ENCODE measurements around the gene TPGS1.

The TPGS1 gene

DNA sequence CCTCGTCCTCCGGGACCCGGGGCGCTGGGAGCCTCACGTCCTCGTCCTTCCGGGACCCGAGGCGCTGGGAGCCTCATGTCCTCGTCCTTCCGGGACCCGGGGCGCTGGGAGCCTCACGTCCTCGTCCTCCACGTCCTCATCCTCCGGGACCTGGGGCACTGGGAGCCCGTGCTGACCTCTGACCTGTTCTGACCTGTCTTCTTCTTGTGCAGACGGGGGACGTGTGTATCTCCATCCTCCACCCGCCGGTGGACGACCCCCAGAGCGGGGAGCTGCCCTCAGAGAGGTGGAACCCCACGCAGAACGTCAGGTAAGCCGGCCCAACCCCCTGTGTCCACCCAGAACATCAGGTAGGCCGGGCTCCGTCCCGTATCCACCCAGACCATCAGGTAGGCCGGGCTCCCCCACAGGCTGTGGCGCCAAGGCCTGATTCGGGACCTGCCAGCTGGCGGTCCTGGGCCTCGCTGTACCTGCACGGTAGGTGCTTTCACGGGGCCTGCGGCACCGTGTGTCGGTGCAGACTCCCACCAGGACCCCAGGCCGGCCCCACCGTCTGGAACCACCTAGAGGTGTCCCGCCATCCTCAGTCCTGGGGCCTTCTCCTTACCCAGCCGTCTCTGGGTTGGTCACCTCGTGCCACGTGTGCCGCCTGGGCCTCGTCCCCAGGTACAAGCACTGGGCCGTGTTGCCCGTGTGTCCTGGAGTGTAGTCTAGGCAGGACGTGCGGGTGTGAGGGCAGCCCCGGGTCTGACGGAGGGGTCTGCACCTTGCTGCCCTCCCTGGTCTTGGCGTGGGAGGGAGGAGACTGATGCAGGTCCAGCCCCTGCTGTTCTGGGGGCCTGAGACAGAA is 29.0 kb downstream of the TPGS1 start:
- no peak overlapping the region for H3K27ac ChIP-seq (ENCODE audit: low read length)
- no peak overlapping the region for H3K4me3 ChIP-seq (ENCODE audit: low read length in 2 of 2)
- H3K4me1 ChIP-seq (ENCODE audit: control insufficient read depth, insufficient read depth, low read length), result peaks cover 31% of the 10 kb centered on the region
- no peaks in the 10 kb centered on the region for H3K9me3 ChIP-seq (ENCODE audit: control insufficient read depth in 2 of 2, low read length in 2 of 2)
- H3K27me3 ChIP-seq (ENCODE audit: control insufficient read depth in 1 of 2, insufficient read depth in 2 of 2, low read length in 2 of 2), result no peaks in the 10 kb centered on the region
- H3K9ac ChIP-seq (ENCODE audit: low read length in 2 of 2), result no peak overlapping the region
- peaks cover 23 to 36% of the 10 kb centered on the region in 2 donors for H3K36me3 ChIP-seq (ENCODE audit: control insufficient read depth in 2 of 2, insufficient read depth in 2 of 2, low read length in 2 of 2)

DNA sequence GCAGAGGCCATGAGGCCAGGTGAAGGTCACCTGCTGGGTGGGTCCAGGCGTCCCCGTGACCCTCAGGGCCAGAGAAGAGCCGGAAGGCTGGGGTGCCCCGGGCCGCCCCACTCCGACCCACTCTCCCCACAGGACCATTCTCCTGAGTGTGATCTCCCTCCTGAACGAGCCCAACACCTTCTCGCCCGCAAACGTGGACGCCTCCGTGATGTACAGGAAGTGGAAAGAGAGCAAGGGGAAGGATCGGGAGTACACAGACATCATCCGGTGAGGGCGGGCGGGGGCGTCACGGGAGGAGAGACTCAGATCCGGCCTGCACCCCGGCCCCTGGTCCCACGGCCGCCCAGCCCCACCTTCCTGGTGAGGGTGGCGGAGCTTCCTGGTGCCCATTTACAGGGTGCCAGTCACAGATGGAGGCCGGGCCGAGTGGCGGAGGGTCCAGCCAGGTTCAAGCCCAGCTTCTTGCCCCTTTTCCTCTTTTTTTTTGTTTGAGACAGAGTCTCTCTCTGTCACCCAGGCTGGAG is 29.6 kb downstream of the TPGS1 start:
- peaks cover 31% of the 10 kb centered on the region for H3K4me1 ChIP-seq (ENCODE audit: control insufficient read depth, insufficient read depth, low read length)
- no peak overlapping the region for H3K9ac ChIP-seq (ENCODE audit: low read length in 2 of 2)
- peaks cover 29 to 36% of the 10 kb centered on the region in 2 donors for H3K36me3 ChIP-seq (ENCODE audit: control insufficient read depth in 2 of 2, insufficient read depth in 2 of 2, low read length in 2 of 2)

DNA sequence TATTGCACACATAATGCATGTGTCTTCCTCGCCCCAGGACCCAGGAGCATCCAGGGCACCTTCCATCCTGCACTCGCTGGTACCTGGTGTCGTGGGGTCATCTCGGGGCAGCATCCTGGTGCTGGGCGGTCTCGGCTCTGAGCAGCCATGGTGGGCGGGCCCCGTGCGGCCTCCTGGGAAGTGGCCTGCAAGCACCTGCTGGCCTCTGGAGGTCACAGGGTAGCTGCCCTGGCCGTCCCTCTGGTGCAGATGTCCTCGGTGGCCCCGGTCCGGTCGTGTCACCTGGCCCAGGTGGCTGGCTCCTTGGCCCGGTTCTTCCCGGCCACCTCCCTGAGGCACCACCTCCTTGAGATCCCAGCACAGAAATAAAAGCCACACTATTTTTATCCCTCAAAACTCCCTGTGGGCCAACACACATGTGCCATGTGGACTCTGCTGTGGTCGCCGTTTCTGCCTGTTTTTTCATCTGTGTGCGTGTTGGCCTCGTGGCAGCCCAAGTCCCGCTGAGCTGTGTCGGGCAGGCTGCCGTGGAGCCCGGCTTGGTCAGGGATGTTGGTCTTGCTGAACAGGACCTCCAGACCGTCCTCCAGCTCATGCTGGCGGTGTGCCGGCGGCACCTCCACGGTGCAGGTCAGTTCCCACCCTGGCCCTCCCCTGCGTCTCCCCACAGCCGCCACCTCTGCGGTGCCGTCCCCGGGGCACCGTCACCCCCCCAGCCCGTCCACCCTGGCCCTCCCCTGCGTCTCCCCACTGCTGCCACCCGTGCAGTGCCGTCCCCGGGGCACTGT is 31.5 kb downstream of the TPGS1 start:
- Histone ChIP-seq H3K36me3 (ENCODE audit: control insufficient read depth in 2 of 2, insufficient read depth in 2 of 2, low read length in 2 of 2) (peaks cover 29 to 36% of the 10 kb centered on the region in 2 donors), H3K27ac (ENCODE audit: low read length) (no peak overlapping the region), H3K27me3 (ENCODE audit: control insufficient read depth in 1 of 2, insufficient read depth in 2 of 2, low read length in 2 of 2) (no peaks in the 10 kb centered on the region), H3K9me3 (ENCODE audit: control insufficient read depth in 2 of 2, low read length in 2 of 2) (no peaks in the 10 kb centered on the region), H3K9ac (ENCODE audit: low read length in 2 of 2) (no peak overlapping the region), H3K4me1 (ENCODE audit: control insufficient read depth, insufficient read depth, low read length) (peaks cover 21% of the 10 kb centered on the region), H3K4me3 (ENCODE audit: low read length in 2 of 2) (no peak overlapping the region)

More for the DNA sequence above, 29.6 kb downstream of the TPGS1 start:
- Histone ChIP-seq H3K27ac (ENCODE audit: low read length) (no peak overlapping the region), H3K9me3 (ENCODE audit: control insufficient read depth in 2 of 2, low read length in 2 of 2) (no peaks in the 10 kb centered on the region), H3K4me3 (ENCODE audit: low read length in 2 of 2) (no peak overlapping the region), H3K27me3 (ENCODE audit: control insufficient read depth in 1 of 2, insufficient read depth in 2 of 2, low read length in 2 of 2) (no peaks in the 10 kb centered on the region)

GRCh38 chr19:539429-540030 is 32.2 kb downstream of the TPGS1 start:
- no peaks in the 10 kb centered on the region for H3K27me3 ChIP-seq (ENCODE audit: control insufficient read depth in 1 of 2, insufficient read depth in 2 of 2, low read length in 2 of 2)
- peaks cover 14% of the 10 kb centered on the region for H3K4me1 ChIP-seq (ENCODE audit: control insufficient read depth, insufficient read depth, low read length)
- H3K36me3 ChIP-seq (ENCODE audit: control insufficient read depth in 2 of 2, insufficient read depth in 2 of 2, low read length in 2 of 2), result peaks cover 29 to 36% of the 10 kb centered on the region in 2 donors
- H3K4me3 ChIP-seq (ENCODE audit: low read length in 2 of 2), result no peak overlapping the region
- no peaks in the 10 kb centered on the region for H3K9me3 ChIP-seq (ENCODE audit: control insufficient read depth in 2 of 2, low read length in 2 of 2)
- no peak overlapping the region for H3K27ac ChIP-seq (ENCODE audit: low read length)
- H3K9ac ChIP-seq (ENCODE audit: low read length in 2 of 2), result no peak overlapping the region

- Histone ChIP-seq H3K27ac (ENCODE audit: low read length) (no peak overlapping the region), H3K9me3 (ENCODE audit: control insufficient read depth in 2 of 2, low read length in 2 of 2) (no peaks in the 10 kb centered on the region), H3K4me3 (ENCODE audit: low read length in 2 of 2) (no peak overlapping the region), H3K27me3 (ENCODE audit: control insufficient read depth in 1 of 2, insufficient read depth in 2 of 2, low read length in 2 of 2) (no peaks in the 10 kb centered on the region), H3K4me1 (ENCODE audit: control insufficient read depth, insufficient read depth, low read length) (peaks cover 2% of the 10 kb centered on the region), H3K9ac (ENCODE audit: low read length in 2 of 2) (no peak overlapping the region), H3K36me3 (ENCODE audit: control insufficient read depth in 2 of 2, insufficient read depth in 2 of 2, low read length in 2 of 2) (peaks cover 28 to 29% of the 10 kb centered on the region in 2 donors)
Observed at GRCh38 chr19:540867-541637, 33.8 kb downstream of the TPGS1 start.

DNA sequence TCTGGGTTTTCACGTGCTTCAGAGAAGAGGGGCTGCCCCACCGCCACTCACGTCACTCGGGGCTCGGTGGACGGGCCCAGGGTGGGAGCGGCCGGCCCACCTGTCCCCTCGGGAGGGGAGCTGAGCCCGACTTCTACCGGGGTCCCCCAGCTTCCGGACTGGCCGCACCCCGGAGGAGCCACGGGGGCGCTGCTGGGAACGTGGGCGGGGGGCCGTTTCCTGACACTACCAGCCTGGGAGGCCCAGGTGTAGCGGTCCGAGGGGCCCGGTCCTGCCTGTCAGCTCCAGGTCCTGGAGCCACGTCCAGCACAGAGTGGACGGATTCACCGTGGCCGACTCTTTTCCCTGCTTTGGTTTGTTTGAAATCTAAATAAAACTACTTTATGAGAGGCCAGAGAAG is 34.4 kb downstream of the TPGS1 start:
- no peak overlapping the region for H3K4me3 ChIP-seq (ENCODE audit: low read length in 2 of 2)
- H3K27me3 ChIP-seq (ENCODE audit: control insufficient read depth in 1 of 2, insufficient read depth in 2 of 2, low read length in 2 of 2), result no peaks in the 10 kb centered on the region
- no peak overlapping the region for H3K9ac ChIP-seq (ENCODE audit: low read length in 2 of 2)
- H3K36me3 ChIP-seq (ENCODE audit: control insufficient read depth in 2 of 2, insufficient read depth in 2 of 2, low read length in 2 of 2), result peaks cover 22 to 23% of the 10 kb centered on the region in 2 donors
- H3K9me3 ChIP-seq (ENCODE audit: control insufficient read depth in 2 of 2, low read length in 2 of 2), result no peaks in the 10 kb centered on the region
- H3K27ac ChIP-seq (ENCODE audit: low read length), result no peak overlapping the region
- H3K4me1 ChIP-seq (ENCODE audit: control insufficient read depth, insufficient read depth, low read length), result peaks cover 2% of the 10 kb centered on the region

- no peaks in the 10 kb centered on the region for H3K27me3 ChIP-seq (ENCODE audit: control insufficient read depth in 1 of 2, insufficient read depth in 2 of 2, low read length in 2 of 2)
- peaks cover 18 to 19% of the 10 kb centered on the region in 2 donors for H3K36me3 ChIP-seq (ENCODE audit: control insufficient read depth in 2 of 2, insufficient read depth in 2 of 2, low read length in 2 of 2)
- H3K9ac ChIP-seq (ENCODE audit: low read length in 2 of 2), result no peak overlapping the region
- H3K9me3 ChIP-seq (ENCODE audit: control insufficient read depth in 2 of 2, low read length in 2 of 2), result no peaks in the 10 kb centered on the region
- no peak overlapping the region for H3K27ac ChIP-seq (ENCODE audit: low read length)
- H3K4me1 ChIP-seq (ENCODE audit: control insufficient read depth, insufficient read depth, low read length), result peaks cover 2% of the 10 kb centered on the region
- H3K4me3 ChIP-seq (ENCODE audit: low read length in 2 of 2), result no peak overlapping the region
Observed at GRCh38 chr19:542173-542866, 35.0 kb downstream of the TPGS1 start.

DNA sequence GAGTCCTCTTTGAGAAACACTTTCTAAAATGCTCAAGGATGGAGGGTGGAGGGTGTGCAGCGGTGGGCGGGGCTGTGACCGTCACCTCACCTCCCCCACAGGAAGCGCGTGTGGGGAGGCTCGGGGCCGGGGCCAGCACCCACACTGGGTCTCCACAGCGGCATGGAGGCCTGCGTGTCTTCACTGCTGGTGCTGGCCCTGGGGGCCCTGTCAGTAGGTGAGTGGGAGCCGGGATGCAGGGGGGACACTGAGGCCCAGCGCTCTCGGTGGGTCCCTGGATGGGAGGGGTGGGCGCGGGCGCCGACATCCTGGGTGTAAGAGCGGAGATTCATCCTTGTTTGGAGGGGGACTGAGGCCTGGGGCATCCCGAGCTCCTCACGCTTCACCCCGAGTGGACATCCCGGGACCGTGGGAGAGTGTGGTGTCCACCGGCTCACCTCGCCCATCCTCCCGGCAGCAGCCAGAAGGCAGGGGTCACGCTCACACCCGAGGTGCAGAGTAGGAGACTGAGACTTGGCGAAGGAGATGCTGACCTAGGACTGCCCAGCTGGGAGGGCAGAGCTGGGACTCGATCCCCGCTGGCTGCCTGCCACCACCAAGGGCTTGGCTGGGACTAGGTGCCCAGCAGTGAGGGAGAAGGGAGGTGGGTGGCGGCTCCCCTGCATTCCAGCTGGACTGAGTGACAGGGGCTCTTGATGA is 36.8 kb downstream of the TPGS1 start, which contains the start of gene GZMM:
Gene GZMM, plus strand, starts transcription at position 144 of the 699 bp plus-strand sequence. Its CDS starts 19 bp downstream, at position 163.
- no peak within 1 kb of the TSS for H3K27ac ChIP-seq (ENCODE audit: low read length)
- peaks cover 6 to 10% of the 10 kb centered on the region in 2 donors for H3K36me3 ChIP-seq (ENCODE audit: control insufficient read depth in 2 of 2, insufficient read depth in 2 of 2, low read length in 2 of 2)
- no peaks in the 10 kb centered on the region for H3K27me3 ChIP-seq (ENCODE audit: control insufficient read depth in 1 of 2, insufficient read depth in 2 of 2, low read length in 2 of 2)
- peaks cover 2% of the 10 kb centered on the region for H3K4me1 ChIP-seq (ENCODE audit: control insufficient read depth, insufficient read depth, low read length)
- H3K9me3 ChIP-seq (ENCODE audit: control insufficient read depth in 2 of 2, low read length in 2 of 2), result no peaks in the 10 kb centered on the region
- no peak within 1 kb of the TSS for H3K4me3 ChIP-seq (ENCODE audit: low read length in 2 of 2)
- H3K9ac ChIP-seq (ENCODE audit: low read length in 2 of 2), result no peak within 1 kb of the TSS

DNA sequence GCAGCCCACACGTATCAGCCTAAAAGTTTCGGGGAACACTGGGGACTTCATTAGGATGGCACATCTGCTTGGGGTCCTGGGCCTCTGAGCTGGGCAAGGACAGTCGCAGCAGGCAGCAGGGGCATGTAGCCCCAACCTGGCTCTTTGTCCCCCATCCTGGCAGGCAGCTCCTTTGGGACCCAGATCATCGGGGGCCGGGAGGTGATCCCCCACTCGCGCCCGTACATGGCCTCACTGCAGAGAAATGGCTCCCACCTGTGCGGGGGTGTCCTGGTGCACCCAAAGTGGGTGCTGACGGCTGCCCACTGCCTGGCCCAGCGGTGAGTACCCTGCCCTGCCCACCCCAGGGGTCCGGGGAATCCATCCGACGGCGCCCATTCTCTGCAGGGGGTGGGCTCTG is 39.8 kb downstream of the TPGS1 start:
- Histone ChIP-seq H3K27ac (ENCODE audit: low read length) (no peak overlapping the region), H3K9me3 (ENCODE audit: control insufficient read depth in 2 of 2, low read length in 2 of 2) (no peaks in the 10 kb centered on the region), H3K9ac (ENCODE audit: low read length in 2 of 2) (no peak overlapping the region), H3K27me3 (ENCODE audit: control insufficient read depth in 1 of 2, insufficient read depth in 2 of 2, low read length in 2 of 2) (no peaks in the 10 kb centered on the region), H3K4me3 (ENCODE audit: low read length in 2 of 2) (no peak overlapping the region), H3K4me1 (ENCODE audit: control insufficient read depth, insufficient read depth, low read length) (peaks cover 5% of the 10 kb centered on the region), H3K36me3 (ENCODE audit: control insufficient read depth in 2 of 2, insufficient read depth in 2 of 2, low read length in 2 of 2) (no peaks in the 10 kb centered on the region)
